Measurements from ENCODE around the gene AP4S1. TPM values are rescaled to one million over a fixed set of nuclear protein-coding genes. Genes with fewer than 3 reads are reported as not detected.
A peak's percentile ranks its signal among the peaks of the same experiment; 100 is the strongest.

The AP4S1 gene
- total RNA-seq, 1 donor from 2014 or later = 3.2 TPM

GRCh38 chr14:31006703-31007102 lies 18.7 kb upstream of the AP4S1 start:
- DNase-seq (ENCODE audit: low read depth, low spot score) = no peak

- DNase-seq (ENCODE audit: low read depth, low spot score) = no peak
Observed at GRCh38 chr14:31009836-31010574, 15.4 kb upstream of the AP4S1 start.

GRCh38 chr14:31010935-31011334 lies 14.5 kb upstream of the AP4S1 start:
- no peak for DNase-seq (ENCODE audit: low read depth, low spot score)

GRCh38 chr14:31013841-31014240 lies 11.6 kb upstream of the AP4S1 start:
- DNase-seq (ENCODE audit: low read depth, low spot score) = no peak

GRCh38 chr14:31018057-31018645 lies 7.3 kb upstream of the AP4S1 start:
- no peak for DNase-seq (ENCODE audit: low read depth, low spot score)

- DNase-seq (ENCODE audit: low read depth, low spot score) = no peak
Observed at GRCh38 chr14:31020834-31021575, 4.4 kb upstream of the AP4S1 start.

- DNase-seq (ENCODE audit: low read depth, low spot score) = no peak
Observed at GRCh38 chr14:31021576-31021949, 3.9 kb upstream of the AP4S1 start.

GRCh38 chr14:31022386-31022785 lies 3.1 kb upstream of the AP4S1 start:
- no peak for DNase-seq (ENCODE audit: low read depth, low spot score)

GRCh38 chr14:31024010-31024480 lies 1.4 kb upstream of the AP4S1 start:
- no peak for DNase-seq (ENCODE audit: low read depth, low spot score)

GRCh38 chr14:31024577-31025366 lies 677 bp upstream of the AP4S1 start:
- no peak for DNase-seq (ENCODE audit: low read depth, low spot score)

GRCh38 chr14:31026077-31026449 lies 614 bp downstream of the AP4S1 start, which contains the start of gene STRN3:
Gene STRN3 (minus strand): TSS chr14:31026379. CDS start chr14:31026185, 194 bp downstream.
- DNase-seq (ENCODE audit: low read depth, low spot score) = no peak

GRCh38 chr14:31026450-31027235 lies 1.2 kb downstream of the AP4S1 start:
- peak; percentile 89 for DNase-seq (ENCODE audit: low read depth, low spot score)

- no peak for DNase-seq (ENCODE audit: low read depth, low spot score)
Observed at GRCh38 chr14:31027847-31028246, 2.4 kb downstream of the AP4S1 start.

- no peak for DNase-seq (ENCODE audit: low read depth, low spot score)
Observed at GRCh38 chr14:31029016-31029970, 3.8 kb downstream of the AP4S1 start.

- DNase-seq (ENCODE audit: low read depth, low spot score) = no peak
Observed at GRCh38 chr14:31030469-31030868, 5.0 kb downstream of the AP4S1 start.

- DNase-seq (ENCODE audit: low read depth, low spot score) = no peak
Observed at GRCh38 chr14:31036552-31036951, 11.1 kb downstream of the AP4S1 start.

GRCh38 chr14:31037709-31038221 lies 12.3 kb downstream of the AP4S1 start:
- DNase-seq (ENCODE audit: low read depth, low spot score) = no peak

- DNase-seq (ENCODE audit: low read depth, low spot score) = peak; percentile 84
Observed at GRCh38 chr14:31038521-31039166, 13.2 kb downstream of the AP4S1 start.

GRCh38 chr14:31042300-31042699 lies 16.9 kb downstream of the AP4S1 start:
- no peak for DNase-seq (ENCODE audit: low read depth, low spot score)
